GM18498 (cell line): ENCODE results near the gene CAB39.
"Not testable (repeated sequence)": the region's sequence is repeated elsewhere in the genome, so short reads cannot be mapped to it uniquely, and the experiment has no call there.

Experiments used
- ATAC-seq: cut with Tn5 transposase; IDR thresholded peaks from one replicate; pipeline ENCODE4 v1.9.1; 2021; ENCODE audit warnings: mild to moderate bottlenecking, moderate library complexity; ENCODE audit not compliant: unreplicated experiment

The CAB39 gene

GRCh38 chr2:230713331-230714135 lies 891 bp downstream of the CAB39 start:
- ATAC-seq: peak; percentile 20

GRCh38 chr2:230714136-230714480 lies 1.5 kb downstream of the CAB39 start:
- ATAC-seq: no peak

GRCh38 chr2:230715201-230715600 lies 2.6 kb downstream of the CAB39 start:
- ATAC-seq: no peak

DNA sequence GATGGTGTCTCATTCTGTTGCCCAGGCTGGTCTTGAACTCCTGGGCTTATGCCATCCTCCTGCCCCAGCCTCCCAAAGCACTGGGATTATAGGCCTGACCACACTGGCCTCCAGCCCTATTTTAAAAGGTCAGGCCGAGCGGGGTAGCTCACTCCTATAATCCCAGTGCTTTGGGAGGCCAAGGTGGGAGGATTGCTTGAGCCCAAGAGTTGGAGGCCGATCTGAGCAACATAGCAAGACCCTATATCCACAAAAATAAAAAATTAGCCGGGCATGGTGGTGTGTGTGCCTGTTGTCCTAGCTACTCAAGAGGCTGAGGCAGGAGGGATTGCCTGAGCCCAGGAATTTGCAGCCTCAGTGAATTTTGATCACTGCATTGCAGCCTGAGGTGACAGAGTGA lies 3.9 kb downstream of the CAB39 start:
- no peak for ATAC-seq

GRCh38 chr2:230717600-230717999 lies 5.0 kb downstream of the CAB39 start:
- no peak for ATAC-seq

- no peak for ATAC-seq
These were observed 6.7 kb downstream of the CAB39 start for GRCh38 chr2:230719340-230719739.

DNA sequence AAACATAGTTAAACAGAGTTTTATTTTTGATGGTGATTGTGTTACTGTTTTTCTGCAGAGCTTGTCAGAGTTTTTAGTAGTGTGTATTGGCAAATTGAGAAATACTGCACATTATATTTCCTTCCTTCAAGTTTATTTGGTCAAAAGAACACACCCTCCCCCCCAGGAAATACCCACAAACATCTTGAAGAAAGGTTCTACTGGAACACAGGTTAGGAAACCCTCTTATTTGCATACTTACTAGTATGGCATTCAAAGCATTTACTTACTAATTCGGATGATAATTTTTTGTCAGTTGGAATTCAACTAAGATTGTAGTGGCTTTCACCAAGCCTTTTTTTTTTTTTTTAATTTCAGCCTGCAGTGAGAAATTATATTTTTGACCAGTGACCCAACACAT lies 9.1 kb downstream of the CAB39 start:
- ATAC-seq: no peak

DNA sequence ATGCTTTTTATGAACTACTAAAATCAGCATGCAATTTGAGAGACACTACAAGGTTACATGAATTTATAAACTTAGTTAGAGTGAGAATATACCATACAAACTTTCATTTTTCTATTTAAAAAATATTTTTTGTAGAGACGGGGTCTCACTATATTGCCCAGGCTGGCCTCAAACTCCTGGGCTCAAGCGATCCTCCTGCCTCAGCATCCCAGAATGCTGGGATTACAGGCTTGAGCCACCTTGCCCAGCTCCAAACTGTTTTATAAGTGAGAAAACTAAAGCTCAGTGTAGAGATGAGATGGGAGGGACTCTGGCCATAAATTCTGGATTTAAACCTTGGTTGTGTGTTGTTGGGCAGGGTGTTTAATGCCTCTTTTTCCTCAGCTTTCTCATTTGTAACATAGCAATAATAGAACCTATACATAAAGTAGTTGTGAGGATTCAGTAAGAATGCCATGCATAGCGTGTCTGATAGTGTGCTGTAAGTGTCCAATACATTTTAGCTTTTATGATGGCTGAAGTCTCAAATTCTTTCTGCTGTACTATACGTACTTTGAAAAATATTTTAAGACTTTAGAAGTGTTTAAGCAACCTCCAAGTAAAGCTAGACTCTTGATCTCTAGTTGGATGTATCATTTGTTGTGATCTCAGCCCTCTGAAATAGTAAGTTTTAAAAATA lies 9.7 kb downstream of the CAB39 start:
- ATAC-seq: no peak

- ATAC-seq: no peak
These were observed 10.7 kb downstream of the CAB39 start for GRCh38 chr2:230723363-230723762.

DNA sequence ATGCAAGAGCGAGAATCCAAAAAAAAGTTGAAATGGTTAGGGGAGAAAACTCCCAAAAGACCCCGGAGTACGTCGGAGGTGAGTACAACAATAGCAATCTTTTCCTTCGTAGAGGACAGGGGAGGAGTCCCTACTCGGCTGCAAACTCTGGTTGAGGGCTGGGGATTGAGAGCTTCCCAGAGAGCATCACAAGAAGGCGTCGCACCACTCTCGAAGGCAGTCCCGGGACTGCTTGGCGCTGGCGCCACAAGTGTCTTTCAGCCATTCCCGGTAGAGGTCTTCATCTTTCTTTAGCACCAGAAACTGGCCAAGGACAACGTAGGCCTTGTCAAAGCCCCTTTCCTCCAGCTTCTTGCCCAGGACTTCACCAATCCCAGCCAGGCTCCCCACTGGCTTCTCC lies 12.3 kb downstream of the CAB39 start:
- not testable (repeated sequence) for ATAC-seq

DNA sequence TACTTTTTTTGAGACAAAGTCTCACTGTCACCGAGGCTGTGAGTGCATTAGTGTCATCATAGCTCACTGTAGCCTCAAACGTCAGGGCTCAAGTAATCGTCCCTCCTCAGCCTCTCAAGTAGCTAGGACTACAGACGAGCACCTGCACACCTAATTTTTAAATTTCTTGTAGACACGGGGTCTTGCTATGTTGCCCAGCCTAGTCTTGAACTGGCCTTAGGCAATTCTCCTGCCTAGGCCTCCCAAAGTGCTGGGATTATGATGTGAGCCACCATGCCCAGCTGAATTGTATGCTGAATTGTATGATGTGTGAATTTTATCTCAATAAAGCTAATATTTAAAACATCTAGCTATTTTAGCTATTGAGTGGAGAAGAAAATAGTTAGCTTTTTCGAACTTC lies 18.9 kb downstream of the CAB39 start:
- no peak for ATAC-seq

- ATAC-seq: no peak
These were observed 20.3 kb downstream of the CAB39 start for GRCh38 chr2:230732914-230733401.

DNA sequence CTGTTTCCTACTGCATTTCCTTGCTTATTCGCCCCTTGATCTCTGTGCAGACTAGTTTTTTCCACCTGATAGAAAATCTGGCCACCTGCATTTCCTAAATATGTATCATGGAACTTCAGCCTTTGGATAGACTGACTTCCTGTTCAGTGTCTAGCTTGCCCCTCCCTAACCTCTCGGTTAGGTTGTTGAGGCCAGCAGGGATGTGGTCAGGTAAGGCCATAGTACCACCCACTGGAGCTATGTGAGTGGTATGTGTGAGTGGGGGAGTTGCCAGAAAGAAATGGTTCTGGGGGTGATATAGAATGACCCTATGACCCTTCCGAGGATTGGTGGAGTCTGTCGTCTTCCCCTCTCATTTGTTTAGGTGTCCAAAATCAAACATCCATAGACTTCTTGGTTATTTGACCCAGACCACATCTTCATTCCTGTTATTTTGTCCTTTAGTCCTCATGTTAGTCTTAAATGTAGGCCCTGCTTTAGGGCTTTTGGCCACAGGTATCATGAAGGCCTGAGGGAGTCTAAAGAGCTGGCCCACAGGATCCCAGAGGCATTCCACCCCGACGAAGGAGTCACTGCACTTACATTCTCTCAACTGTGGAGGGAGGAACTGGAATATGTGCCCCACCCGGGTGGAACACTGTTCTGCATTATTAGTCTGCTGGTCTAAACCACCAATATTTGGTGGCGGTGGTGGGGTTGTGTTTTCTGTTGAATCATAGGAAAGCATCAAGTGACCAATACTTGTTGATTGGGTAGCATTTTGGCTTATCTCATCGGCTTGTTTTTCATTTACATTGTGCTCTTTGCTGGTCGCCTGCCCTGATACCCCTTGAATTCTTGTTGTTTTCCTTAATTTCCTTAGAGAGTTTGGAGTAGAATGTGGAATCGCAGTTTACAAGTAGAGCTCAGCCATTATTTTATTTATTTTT lies 21.9 kb downstream of the CAB39 start:
- no peak for ATAC-seq

DNA sequence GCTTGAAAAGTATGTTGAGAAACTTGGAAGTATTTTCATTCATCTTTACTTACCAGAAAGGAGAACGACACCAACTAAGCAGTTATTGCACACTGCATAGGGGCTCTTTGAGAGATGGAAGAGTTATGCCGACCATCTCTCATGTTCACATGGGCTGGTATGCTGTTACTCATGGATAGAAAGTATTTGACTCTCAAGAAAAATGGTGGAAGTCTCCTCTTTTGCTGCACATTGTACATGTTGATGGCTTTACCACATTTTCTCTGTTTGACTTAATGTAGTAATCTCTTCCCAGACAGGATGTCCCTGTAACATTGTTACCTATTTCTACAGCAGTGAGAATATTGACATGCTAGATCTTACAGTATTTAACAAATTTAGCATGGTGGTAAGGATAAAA lies 23.2 kb downstream of the CAB39 start:
- ATAC-seq: no peak

- no peak for ATAC-seq
These were observed 24.7 kb downstream of the CAB39 start for GRCh38 chr2:230737300-230737699.

- no peak for ATAC-seq
These were observed 25.2 kb downstream of the CAB39 start for GRCh38 chr2:230737791-230738226.

DNA sequence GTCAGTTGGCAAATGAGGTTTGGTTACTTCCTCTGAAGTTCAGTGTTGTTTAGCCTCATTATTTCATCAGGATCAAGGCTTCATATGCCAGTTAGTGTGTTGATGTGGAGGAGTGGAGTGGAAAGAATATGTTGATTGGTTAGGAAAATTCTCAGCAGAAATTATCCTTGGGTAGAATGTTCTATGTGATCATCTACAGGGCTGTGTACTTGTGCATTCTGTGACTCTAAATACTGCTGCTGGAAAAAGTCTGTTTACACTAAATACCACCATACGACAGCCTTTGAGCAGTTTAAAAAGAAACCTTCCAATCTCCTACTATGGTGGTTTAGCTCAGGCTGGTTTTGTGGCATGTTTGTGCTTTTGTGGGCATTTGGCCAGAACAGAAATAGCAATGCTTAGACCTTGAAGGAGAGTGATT lies 25.8 kb downstream of the CAB39 start:
- no peak for ATAC-seq

DNA sequence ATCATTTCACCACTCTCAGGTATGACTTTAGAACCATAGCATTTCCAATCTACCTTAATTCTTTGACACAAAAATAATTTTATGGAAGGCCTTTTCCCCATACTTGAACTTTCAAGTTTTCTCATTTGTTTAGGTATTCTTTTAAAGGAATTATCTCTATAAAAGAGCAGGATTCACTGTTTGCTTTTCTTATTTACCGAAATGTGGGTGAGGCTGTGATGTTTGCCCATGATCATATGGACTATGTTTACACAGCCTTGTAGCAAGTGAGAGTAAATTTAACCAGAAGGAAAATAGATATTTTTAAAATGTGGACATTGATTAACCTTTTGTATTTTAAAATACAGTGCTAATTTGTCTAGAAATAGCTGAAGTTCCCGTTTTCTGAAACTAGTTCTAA lies 26.3 kb downstream of the CAB39 start:
- ATAC-seq: no peak

- no peak for ATAC-seq
These were observed 27.3 kb downstream of the CAB39 start for GRCh38 chr2:230739961-230740360.

DNA sequence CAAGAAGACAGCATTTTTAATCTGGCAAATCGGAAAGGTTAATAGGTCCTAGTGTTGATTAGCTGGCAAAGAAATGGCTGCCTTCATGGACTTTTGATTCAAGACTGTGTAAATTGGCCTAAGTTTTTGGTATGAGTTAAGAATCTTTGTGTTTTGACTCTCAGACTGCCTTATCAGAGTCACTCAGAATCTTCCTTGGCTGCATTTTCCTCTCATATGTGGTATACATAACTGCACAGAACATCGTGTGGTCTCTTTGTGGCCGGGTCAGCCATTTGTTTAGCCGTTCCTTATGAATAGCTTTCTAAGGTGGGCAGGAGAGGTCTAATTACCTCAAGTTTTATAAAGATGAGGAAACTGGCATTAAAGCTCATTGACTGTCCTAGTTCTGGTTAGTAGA lies 30.1 kb downstream of the CAB39 start:
- ATAC-seq: no peak

DNA sequence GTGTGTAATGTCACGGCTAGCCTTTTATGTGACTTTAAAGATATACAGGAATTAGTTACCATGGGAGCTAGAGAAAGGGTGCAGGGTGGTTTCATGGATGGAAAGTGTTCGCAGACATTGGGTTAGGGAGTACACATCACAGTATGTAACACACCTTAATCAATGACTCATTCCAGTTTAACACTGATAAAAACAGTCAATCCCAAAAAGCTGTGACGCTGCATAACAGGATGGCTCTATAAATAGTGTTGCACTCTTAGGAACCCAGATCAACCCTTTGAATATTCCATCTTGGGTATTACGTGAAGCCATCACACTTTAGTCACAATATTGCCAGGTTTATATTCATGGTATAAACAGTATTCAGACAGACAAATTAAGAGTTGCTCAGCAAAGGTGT lies 33.6 kb downstream of the CAB39 start:
- ATAC-seq: no peak
